Sigmoid colon (tissue), 4 donors: ENCODE measurements around the gene SHFL.

Experiments
- CTCF ChIP-seq, 4 experiments: fragments of 450-650 bp in 3 of 4; fragments of 200-600 bp in 1 of 4; IDR thresholded peaks; one replicate each; pipeline ENCODE4 v1.5.1; 2016 to 2019; ENCODE audit warnings: antibody characterized with exemption in 4 of 4, mild to moderate bottlenecking in 3 of 4, moderate library complexity in 2 of 4
- EP300 ChIP-seq, 4 donors: sonication (generic); formaldehyde crosslinking; IDR thresholded peaks; one replicate each; pipeline ENCODE4 v1.6.1; 2017; ENCODE audit warnings: antibody characterized with exemption in 4 of 4
- POLR2A ChIP-seq, 2 donors: fragments of 450-650 bp; IDR thresholded peaks; one replicate each; pipeline ENCODE4 v1.6.1; 2016; ENCODE audit warnings: antibody characterized with exemption in 2 of 2, mild to moderate bottlenecking in 2 of 2, moderate library complexity in 2 of 2

DNA sequence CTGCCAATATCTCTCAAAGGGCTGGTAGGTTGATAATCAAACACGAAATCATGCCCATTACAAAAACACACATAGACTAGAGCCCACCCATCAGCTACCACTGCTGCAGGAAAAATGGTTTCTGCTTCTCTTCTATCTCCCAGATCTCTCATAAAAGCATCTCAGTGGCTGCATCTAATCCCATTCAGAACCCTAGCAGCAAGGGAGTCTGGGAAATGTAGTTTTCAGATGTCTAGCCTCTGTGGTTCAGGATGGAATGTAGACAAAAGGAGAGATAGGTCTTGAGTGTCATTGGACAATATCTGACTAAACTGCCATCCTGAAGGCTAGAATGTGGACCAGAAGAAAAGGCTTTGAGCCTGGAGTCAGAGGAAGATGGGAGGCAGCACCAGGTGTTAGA is 40.7 kb upstream of the SHFL start:
- TF ChIP-seq EP300 (IDR thresholded peaks at IDR 0.05) (no peak), CTCF (IDR thresholded peaks at IDR 0.05) (no peak), POLR2A (IDR thresholded peaks at IDR 0.05) (no peak)
